HT1080 (cell line): ENCODE measurements around the gene ARHGAP30. TPM values are rescaled to one million over a fixed set of nuclear protein-coding genes. Genes with fewer than 3 reads are reported as not detected.
"Not testable (repeated sequence)": the region's sequence is repeated elsewhere in the genome, so short reads cannot be mapped to it uniquely, and the experiment has no call there.

ENCODE experiments used
- DNase-seq: peaks from one replicate; pipeline ENCODE4 v3.0.0-alpha.2; 2015; ENCODE audit warnings: low read depth
- total RNA-seq: library from RNA; depleted of rRNA; stranded (reverse); fragments of >200 nt; shearing (Covaris generic); gene quantifications from 2 replicates; pipeline ENCODE4 v1.2.3, GENCODE V29; 2014

Gene ARHGAP30
- total RNA-seq, 1 experiment from 2014 or later = 6.0 TPM

- no peak for DNase-seq
Measured at GRCh38 chr1:161070761-161071160, 1.1 kb upstream of the ARHGAP30 start.

GRCh38 chr1:161069241-161069640 lies 450 bp downstream of the ARHGAP30 start:
- no peak for DNase-seq

GRCh38 chr1:161068306-161069234 lies 1.1 kb downstream of the ARHGAP30 start:
- peak; percentile 55 for DNase-seq

GRCh38 chr1:161066694-161067093 lies 3.0 kb downstream of the ARHGAP30 start:
- DNase-seq = no peak

- not testable (repeated sequence) for DNase-seq
Measured at GRCh38 chr1:161065681-161066080, 4.0 kb downstream of the ARHGAP30 start.

GRCh38 chr1:161063936-161064335 lies 5.8 kb downstream of the ARHGAP30 start:
- DNase-seq = not testable (repeated sequence)

GRCh38 chr1:161061419-161061818 lies 8.3 kb downstream of the ARHGAP30 start:
- no peak for DNase-seq

- DNase-seq = no peak
Measured at GRCh38 chr1:161059293-161059692, 10.4 kb downstream of the ARHGAP30 start.

GRCh38 chr1:161054805-161055204 lies 14.9 kb downstream of the ARHGAP30 start:
- no peak for DNase-seq

GRCh38 chr1:161054232-161054631 lies 15.5 kb downstream of the ARHGAP30 start:
- no peak for DNase-seq

- peak; percentile 51 for DNase-seq
Measured at GRCh38 chr1:161052899-161053298, 16.8 kb downstream of the ARHGAP30 start.

- no peak for DNase-seq
Measured at GRCh38 chr1:161051219-161051618, 18.5 kb downstream of the ARHGAP30 start.

- DNase-seq = no peak
Measured at GRCh38 chr1:161048949-161049722, 20.6 kb downstream of the ARHGAP30 start.

- no peak for DNase-seq
Measured at GRCh38 chr1:161047436-161048420, 22.0 kb downstream of the ARHGAP30 start.

- no peak for DNase-seq
Measured at GRCh38 chr1:161046605-161047228, 23.0 kb downstream of the ARHGAP30 start.

GRCh38 chr1:161045736-161046604 lies 23.7 kb downstream of the ARHGAP30 start, which contains the start of gene USF1:
USF1 (minus strand) TSS chr1:161045977; CDS start chr1:161043275, 2,702 bp downstream.
- peak; percentile 96 for DNase-seq

- DNase-seq = peak; percentile 71
Measured at GRCh38 chr1:161044908-161045735, 24.6 kb downstream of the ARHGAP30 start.

GRCh38 chr1:161044535-161044907 lies 25.2 kb downstream of the ARHGAP30 start:
- DNase-seq = no peak

GRCh38 chr1:161039546-161039945 lies 30.1 kb downstream of the ARHGAP30 start:
- no peak for DNase-seq
